Measurements from ENCODE around the gene LRRC74A. TPM values are rescaled to one million over a fixed set of nuclear protein-coding genes. Genes with fewer than 3 reads are reported as not detected.

The LRRC74A gene
- polyA plus RNA-seq, 1 of the 3 experiments (the other 2 are of a cell fraction): not detected

- TF ChIP-seq USF1 (IDR thresholded peaks at IDR 0.05; ENCODE audit: borderline replicate concordance, low read depth) (no peak), NFIC (IDR thresholded peaks at IDR 0.05; ENCODE audit: borderline replicate concordance) (no peak), MXI1 (IDR thresholded peaks at IDR 0.05; ENCODE audit: low read depth, low read length) (no peak)
Measured at GRCh38 chr14:76784266-76784874, 41.8 kb upstream of the LRRC74A start (continued).

- no peak overlapping the region for H2AFZ ChIP-seq (ENCODE audit: low read depth)
- peak overlapping the region in 1 of 2 experiments; percentile 33; a peak in 1 of 4 replicates for H3K4me3 ChIP-seq (ENCODE audit: low read depth in 2 of 2, low read length in 1 of 2)
- no peaks in the 10 kb centered on the region for H3K9me2 ChIP-seq
- no peaks in the 10 kb centered on the region for H3K27me3 ChIP-seq (ENCODE audit: insufficient read depth)
- POLR2A ChIA-PET: interaction anchor here (1.1 to 1.3 kb wide), 2 partner anchors 28 to 75 kb away, joined by 3 to 4 read pairs; partner anchors contain the start of gene ANGEL1
- TF ChIP-seq RXRA (IDR thresholded peaks at IDR 0.05; ENCODE audit: borderline replicate concordance, low read depth) (no peak), SMC3 (IDR thresholded peaks at IDR 0.05; ENCODE audit: low read depth, low read length) (peak; percentile 85), FOXM1 (IDR thresholded peaks at IDR 0.05; ENCODE audit: low read depth) (no peak), EZH2phosphoT487 (IDR thresholded peaks at IDR 0.05; ENCODE audit: borderline replicate concordance, low read depth) (no peak), NFIC (IDR thresholded peaks at IDR 0.05; ENCODE audit: borderline replicate concordance) (no peak), RFX5 (IDR thresholded peaks at IDR 0.05; ENCODE audit: low read length) (peak; percentile 45; the same call in 1 of the 2 replicates), CTCF (IDR thresholded peaks at IDR 0.05) (peak; percentile 94), MAX (IDR thresholded peaks at IDR 0.05; ENCODE audit: low read depth) (no peak), ELF1 (IDR thresholded peaks at IDR 0.05) (no peak), PBX3 (IDR thresholded peaks at IDR 0.05) (0 out of 2 replicates have a peak, but pooled peaks have one; percentile 25), USF2 (IDR thresholded peaks at IDR 0.05; ENCODE audit: borderline replicate concordance, low read depth, low read length) (no peak), RAD21 (IDR thresholded peaks at IDR 0.05; ENCODE audit: low read length) (peak; percentile 78), FOXJ3 (CRISPR knock-in tag; IDR thresholded peaks at IDR 0.05) (no peak), ZBTB33 (IDR thresholded peaks at IDR 0.05; ENCODE audit: borderline replicate concordance, low read depth) (no peak)
- DNase-seq: peak; percentile 92
- no peak overlapping the region for H3K4me2 ChIP-seq
- CTCF ChIA-PET: interaction anchor here (0.6 to 7.7 kb wide), 32 partner anchors 8 to 434 kb away, joined by 3 to 147 read pairs (median 5); partner anchors contain the start of genes ANGEL1 and VASH1
- no peaks in the 10 kb centered on the region for H3F3A ChIP-seq (replicated peaks; ENCODE audit: insufficient read depth)
- H3K36me3 ChIP-seq (replicated peaks in 1 of 2; ENCODE audit: control insufficient read depth in 1 of 2, insufficient read depth in 2 of 2, low read length in 1 of 2): peaks cover 0 to 46% of the 10 kb centered on the region in 2 experiments
- H3K79me2 ChIP-seq (ENCODE audit: insufficient read depth): no peaks in the 10 kb centered on the region
- H3K4me1 ChIP-seq (ENCODE audit: control insufficient read depth in 1 of 2, insufficient read depth in 2 of 2, low read depth in 1 of 2, low read length in 1 of 2): peaks cover 14 to 30% of the 10 kb centered on the region in 2 experiments; a peak in 2 of 4 replicates
- no peak overlapping the region for H3K27ac ChIP-seq (ENCODE audit: low read depth in 2 of 2, low read length in 1 of 2)
- H4K20me1 ChIP-seq (ENCODE audit: insufficient read depth): no peaks in the 10 kb centered on the region
- no peaks in the 10 kb centered on the region for H3K9me3 ChIP-seq
- no peak overlapping the region for H3K9ac ChIP-seq
- WGBS (ENCODE audit: low lambda C conversion rate): 45% methylated on average over 2 of the region's 2 CpGs
Measured at GRCh38 chr14:76784881-76785280, 41.3 kb upstream of the LRRC74A start.

All from SK-N-SH (cell line).